HCT116 (cell line): Measurements from ENCODE around the gene MYO10. TPM values are rescaled to one million over a fixed set of nuclear protein-coding genes. Genes with fewer than 3 reads are reported as not detected.

Experiments
- ATAC-seq: fragments of 200-7000 bp; cut with Tn5 transposase; 2 replicates; pipeline ENCODE4 v1.9.1; 2020; ENCODE audit warnings: mild to moderate bottlenecking, moderate library complexity
- BruUV-seq: library from RNA; stranded (reverse); fragments of 400-500 nt; replicated peaks from 2 replicates; lab custom pipeline; 2021; lab: Mats Ljungman, UMichigan
- CTCF ChIA-PET: fragments of 300-600 bp; sonication (Branson Sonifier 250); formaldehyde crosslinking; loops from one replicate; lab custom pipeline; 2021; ENCODE audit warnings: antibody characterized with exemption; lab: Charles Lee
- POLR2A ChIA-PET: fragments of 300-600, 350-600 bp; sonication (Branson Sonifier 250); formaldehyde crosslinking; loops from one replicate; lab custom pipeline; 2021; ENCODE audit warnings: antibody characterized with exemption; lab: Charles Lee
- RAD21 ChIA-PET, 2 experiments: fragments of 300-600 bp; sonication (Branson Sonifier 250); formaldehyde crosslinking; loops; one replicate each; lab custom pipeline; 2023; ENCODE audit warnings: low total read pairs in 2 of 2; ENCODE audit not compliant: uncharacterized antibody in 2 of 2, unreplicated experiment in 2 of 2, low non-redundant PET in 1 of 2; lab: Charles Lee
- DNase-seq: peaks from one replicate; pipeline ENCODE4 v3.0.0-alpha.2; 2010; ENCODE audit warnings: low read depth, low spot score
- H2AFZ ChIP-seq: fragments of 200-600 bp; shearing (Covaris generic), sonication (generic); 2 replicates; pipeline ENCODE4 v1.6.1; 2017; ENCODE audit warnings: low read depth, mixed run types, mixed read lengths, antibody characterized with exemption, low read length; ENCODE audit not compliant: poor library complexity, severe bottlenecking
- H3K27ac ChIP-seq: 2 replicates; pipeline ENCODE4 v1.5.1; 2012; ENCODE audit warnings: low read depth, low read length
- H3K27me3 ChIP-seq: fragments of 200-600 bp; sonication (generic); 2 replicates; pipeline ENCODE4 v1.6.1; 2016; ENCODE audit warnings: mixed run types, low read length, mixed read lengths; ENCODE audit not compliant: insufficient read depth
- H3K36me3 ChIP-seq, 2 experiments: fragments of 200-500 bp in 1 of 2; fragments of 200-600 bp in 1 of 2; sonication (Bioruptor generic) in 1 of 2; sonication (generic) in 1 of 2; 2 replicates each; pipeline versions ENCODE4 v1.5.1 to v1.6.1; 2014 to 2016; ENCODE audit warnings: low read length in 2 of 2, inconsistent platforms in 1 of 2, mixed read lengths in 1 of 2, mixed run types in 1 of 2; ENCODE audit not compliant: insufficient read depth in 2 of 2, control insufficient read depth in 1 of 2
- H3K4me1 ChIP-seq, 2 experiments: fragments of 200-600 bp in 1 of 2; sonication (generic) in 1 of 2; 2 replicates each; pipeline versions ENCODE4 v1.5.1 to v1.6.1; 2012 to 2017; ENCODE audit warnings: low read length in 2 of 2, inconsistent platforms in 1 of 2, mild to moderate bottlenecking in 1 of 2, mixed read lengths in 1 of 2, mixed run types in 1 of 2, moderate library complexity in 1 of 2; ENCODE audit not compliant: insufficient read depth in 2 of 2, control insufficient read depth in 1 of 2
- H3K4me2 ChIP-seq: fragments of 200-600 bp; sonication (generic); 2 replicates; pipeline ENCODE4 v1.6.1; 2017; ENCODE audit warnings: mixed run types, low read length, mixed read lengths
- H3K4me3 ChIP-seq, 2 experiments: fragments of 200-600 bp in 1 of 2; sonication (generic) in 1 of 2; replicated peaks in 1 of 2; 2 replicates each; pipeline ENCODE4 v1.5.1; 2011 to 2016; ENCODE audit warnings: low read length in 2 of 2, control low read depth in 1 of 2, low read depth in 1 of 2, mild to moderate bottlenecking in 1 of 2, mixed read lengths in 1 of 2, mixed run types in 1 of 2
- H3K79me2 ChIP-seq: fragments of 200-600 bp; sonication (generic); 2 replicates; pipeline ENCODE4 v1.6.1; 2017; ENCODE audit warnings: mild to moderate bottlenecking, mixed run types, low read length, moderate library complexity, mixed read lengths; ENCODE audit not compliant: insufficient read depth
- H3K9ac ChIP-seq: fragments of 200-600 bp; sonication (generic); 2 replicates; pipeline ENCODE4 v1.6.1; 2016; ENCODE audit warnings: low read length, mixed read lengths
- H3K9me2 ChIP-seq: fragments of 200-600 bp; sonication (generic), shearing (Covaris generic); 2 replicates; pipeline ENCODE4 v1.6.1; 2017; ENCODE audit warnings: mixed run types, mild to moderate bottlenecking, moderate library complexity; ENCODE audit not compliant: insufficient read depth
- H3K9me3 ChIP-seq, 2 experiments: fragments of 200-500 bp in 1 of 2; fragments of 200-600 bp in 1 of 2; sonication (Bioruptor generic) in 1 of 2; sonication (generic) in 1 of 2; 2 replicates each; pipeline ENCODE4 v1.6.1; 2014 to 2017; ENCODE audit warnings: low read length in 2 of 2, mixed read lengths in 2 of 2, inconsistent platforms in 1 of 2, low read depth in 1 of 2, mild to moderate bottlenecking in 1 of 2, mixed run types in 1 of 2, moderate library complexity in 1 of 2; ENCODE audit not compliant: control insufficient read depth in 1 of 2, insufficient read depth in 1 of 2
- H4K20me1 ChIP-seq: fragments of 200-600 bp; sonication (generic), shearing (Covaris generic); 2 replicates; pipeline ENCODE4 v1.6.1; 2017; ENCODE audit warnings: mixed run types, mild to moderate bottlenecking, moderate library complexity; ENCODE audit not compliant: insufficient read depth
- CBX3 ChIP-seq: IDR thresholded peaks from 2 replicates; pipeline ENCODE4 v1.6.1; 2012; ENCODE audit warnings: low read depth
- CEBPB ChIP-seq: IDR thresholded peaks from 2 replicates; pipeline ENCODE4 v1.6.1; 2012; ENCODE audit warnings: low read depth
- ELF1 ChIP-seq: IDR thresholded peaks from 2 replicates; pipeline ENCODE4 v1.6.1; 2012; ENCODE audit warnings: low read depth, borderline replicate concordance
- EZH2phosphoT487 ChIP-seq: fragments of 200-600 bp; IDR thresholded peaks from 2 replicates; pipeline ENCODE4 v1.6.1; 2018; ENCODE audit warnings: antibody characterized with exemption, borderline replicate concordance
- JUND ChIP-seq: IDR thresholded peaks from 2 replicates; pipeline ENCODE4 v1.6.1; 2012
- SIN3A ChIP-seq: IDR thresholded peaks from 2 replicates; pipeline ENCODE4 v1.6.1; 2012; ENCODE audit warnings: low read depth
- SP1 ChIP-seq: IDR thresholded peaks from 2 replicates; pipeline ENCODE4 v1.6.1; 2012; ENCODE audit warnings: low read depth
- TCF7L2 ChIP-seq: IDR thresholded peaks from 2 replicates; pipeline ENCODE4 v1.7.0; 2011; ENCODE audit warnings: borderline replicate concordance, inconsistent platforms; ENCODE audit not compliant: insufficient read depth, insufficient read length; ENCODE audit errors: extremely low read depth
- intact Hi-C: fragments of 100-400 bp; cut with micrococcal nuclease; formaldehyde crosslinking; loops from 2 replicates; pipeline ENCODE4 v1.10.0; 2022
- total RNA-seq: library from RNA; stranded (reverse); gene quantifications from one replicate; pipeline ENCODE4 v1.2.1, GENCODE V29; 2021; ENCODE audit not compliant: unreplicated experiment
- TF ChIP-seq, protein P1 (sequence below), 3 experiments: fragments of 200-600 bp in 1 of 3; sonication (generic) in 1 of 3; IDR thresholded peaks in 2 of 3; conservative IDR thresholded peaks in 1 of 3; 2 replicates each; pipeline ENCODE4 v1.5.1; 2012 to 2017; ENCODE audit warnings: low read depth in 2 of 3, low read length in 2 of 3, antibody characterized with exemption in 1 of 3, borderline replicate concordance in 1 of 3, control low read depth in 1 of 3, mild to moderate bottlenecking in 1 of 3, mixed read lengths in 1 of 3, mixed run types in 1 of 3, moderate library complexity in 1 of 3; ENCODE audit not compliant: insufficient read depth in 1 of 3
- TF ChIP-seq, protein P2 (sequence below): IDR thresholded peaks from 2 replicates; pipeline ENCODE4 v1.6.1; 2011; ENCODE audit warnings: mild to moderate bottlenecking, low read length, moderate library complexity; ENCODE audit not compliant: insufficient replicate concordance; ENCODE audit errors: extremely low read depth

MYO10 gene
- total RNA-seq, 1 experiment from 2014 or later = 34.9 TPM

DNA sequence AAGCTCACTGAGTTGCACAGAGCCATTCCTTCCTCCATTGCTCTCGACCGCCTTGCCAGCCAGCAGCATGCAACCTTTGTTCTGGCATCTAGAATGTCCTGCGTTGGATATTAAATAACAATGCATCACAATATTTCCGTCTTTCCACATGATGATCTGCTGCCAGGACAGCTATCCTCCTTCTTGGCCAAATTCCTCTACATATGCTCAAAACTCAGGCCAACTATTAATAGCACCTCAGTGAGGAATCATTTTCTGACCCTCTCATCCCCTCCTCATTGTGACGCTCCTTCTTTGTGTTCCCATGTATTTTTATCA is 128.6 kb downstream of the MYO10 start (continued):
- TF ChIP-seq, protein P1, sequence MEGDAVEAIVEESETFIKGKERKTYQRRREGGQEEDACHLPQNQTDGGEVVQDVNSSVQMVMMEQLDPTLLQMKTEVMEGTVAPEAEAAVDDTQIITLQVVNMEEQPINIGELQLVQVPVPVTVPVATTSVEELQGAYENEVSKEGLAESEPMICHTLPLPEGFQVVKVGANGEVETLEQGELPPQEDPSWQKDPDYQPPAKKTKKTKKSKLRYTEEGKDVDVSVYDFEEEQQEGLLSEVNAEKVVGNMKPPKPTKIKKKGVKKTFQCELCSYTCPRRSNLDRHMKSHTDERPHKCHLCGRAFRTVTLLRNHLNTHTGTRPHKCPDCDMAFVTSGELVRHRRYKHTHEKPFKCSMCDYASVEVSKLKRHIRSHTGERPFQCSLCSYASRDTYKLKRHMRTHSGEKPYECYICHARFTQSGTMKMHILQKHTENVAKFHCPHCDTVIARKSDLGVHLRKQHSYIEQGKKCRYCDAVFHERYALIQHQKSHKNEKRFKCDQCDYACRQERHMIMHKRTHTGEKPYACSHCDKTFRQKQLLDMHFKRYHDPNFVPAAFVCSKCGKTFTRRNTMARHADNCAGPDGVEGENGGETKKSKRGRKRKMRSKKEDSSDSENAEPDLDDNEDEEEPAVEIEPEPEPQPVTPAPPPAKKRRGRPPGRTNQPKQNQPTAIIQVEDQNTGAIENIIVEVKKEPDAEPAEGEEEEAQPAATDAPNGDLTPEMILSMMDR (IDR thresholded peaks at IDR 0.05 in 2 of 3, conservative IDR thresholded peaks at IDR 0.05 in 1 of 3; ENCODE audit: borderline replicate concordance in 1 of 3, insufficient read depth in 1 of 3, low read depth in 2 of 3, low read length in 2 of 3) = no peak
- no peak for TF ChIP-seq CBX3
- TF ChIP-seq ELF1 = no peak
- TF ChIP-seq SP1 = no peak
- no peak for TF ChIP-seq SIN3A
- TF ChIP-seq, protein P2, sequence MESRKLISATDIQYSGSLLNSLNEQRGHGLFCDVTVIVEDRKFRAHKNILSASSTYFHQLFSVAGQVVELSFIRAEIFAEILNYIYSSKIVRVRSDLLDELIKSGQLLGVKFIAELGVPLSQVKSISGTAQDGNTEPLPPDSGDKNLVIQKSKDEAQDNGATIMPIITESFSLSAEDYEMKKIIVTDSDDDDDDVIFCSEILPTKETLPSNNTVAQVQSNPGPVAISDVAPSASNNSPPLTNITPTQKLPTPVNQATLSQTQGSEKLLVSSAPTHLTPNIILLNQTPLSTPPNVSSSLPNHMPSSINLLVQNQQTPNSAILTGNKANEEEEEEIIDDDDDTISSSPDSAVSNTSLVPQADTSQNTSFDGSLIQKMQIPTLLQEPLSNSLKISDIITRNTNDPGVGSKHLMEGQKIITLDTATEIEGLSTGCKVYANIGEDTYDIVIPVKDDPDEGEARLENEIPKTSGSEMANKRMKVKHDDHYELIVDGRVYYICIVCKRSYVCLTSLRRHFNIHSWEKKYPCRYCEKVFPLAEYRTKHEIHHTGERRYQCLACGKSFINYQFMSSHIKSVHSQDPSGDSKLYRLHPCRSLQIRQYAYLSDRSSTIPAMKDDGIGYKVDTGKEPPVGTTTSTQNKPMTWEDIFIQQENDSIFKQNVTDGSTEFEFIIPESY = no peak
- TF ChIP-seq TCF7L2 = no peak
- no peak for TF ChIP-seq CEBPB

DNA sequence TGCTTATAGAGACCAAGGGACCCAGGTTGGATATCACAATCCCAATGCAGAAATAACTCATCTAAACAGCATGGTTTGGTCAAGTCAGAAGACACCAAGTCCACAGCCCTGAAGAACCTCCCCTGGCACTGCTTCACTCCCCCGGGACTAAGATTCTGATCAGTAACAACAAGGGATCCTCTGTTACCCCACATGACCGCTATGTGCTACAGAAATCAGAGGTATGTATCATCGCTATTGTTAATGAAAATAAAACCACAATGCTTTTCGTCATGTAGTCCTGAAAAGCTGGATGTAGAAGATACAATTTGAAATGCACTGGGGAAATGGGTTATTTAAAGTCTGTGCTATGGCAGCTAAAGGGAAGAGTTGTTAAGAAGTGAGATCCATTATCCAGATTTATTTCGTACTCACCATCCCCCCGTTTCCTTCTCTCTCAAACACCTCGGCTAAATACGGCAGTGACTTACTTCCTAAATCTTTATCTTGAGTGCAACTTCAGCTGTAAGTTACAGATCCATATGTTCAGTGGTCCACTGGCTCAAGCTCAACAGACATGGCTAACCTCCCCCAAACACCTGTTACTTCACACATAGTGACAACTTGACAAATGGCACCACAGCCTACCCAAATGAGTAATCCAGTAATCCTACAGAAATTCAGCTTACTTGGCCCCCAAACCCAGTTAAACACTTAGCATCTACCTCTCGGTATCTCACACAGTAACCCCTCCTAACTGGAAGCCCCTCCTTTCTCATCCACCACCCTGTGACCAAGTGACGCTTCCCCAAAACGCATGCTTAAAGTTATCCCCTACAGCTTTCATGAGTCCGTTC is 129.2 kb downstream of the MYO10 start:
- ChIA-PET CTCF (no interaction called here), RAD21 (no interaction called here), POLR2A (no interaction called here)
- Histone ChIP-seq H3K9me2 (no peaks in the 10 kb centered on the region), H3K9ac (no peak overlapping the region), H3K27ac (no peak overlapping the region), H2AFZ (no peak overlapping the region), H3K27me3 (no peaks in the 10 kb centered on the region), H3K4me1 (peaks cover 57 to 66% of the 10 kb centered on the region in 2 experiments), H3K4me2 (no peak overlapping the region), H3K9me3 (no peaks in the 10 kb centered on the region), H3K4me3 (no peak overlapping the region), H3K36me3 (no peaks in the 10 kb centered on the region), H3K79me2 (peaks cover 29% of the 10 kb centered on the region), H4K20me1 (no peaks in the 10 kb centered on the region)
- TF ChIP-seq JUND = no peak
- no peak for TF ChIP-seq EZH2phosphoT487
- DNase-seq = no peak
- ATAC-seq = no peak
- no TSS peak for BruUV-seq
- intact Hi-C loops = no loop called here
